KBM-7 (cell line): Measurements from ENCODE around the gene CCDC167.
A peak's percentile ranks its signal among the peaks of the same experiment; 100 is the strongest.
"Not testable (repeated sequence)": the region's sequence is repeated elsewhere in the genome, so short reads cannot be mapped to it uniquely, and the experiment has no call there.

ENCODE experiments used
- DNase-seq: peaks from one replicate; pipeline ENCODE4 v3.0.0-alpha.2; 2015
- in situ Hi-C: fragments of 300-500 bp; cut with MboI; formaldehyde crosslinking; loops from 2 replicates; pipeline ENCODE4 v1.14.3; 2020; ENCODE audit warnings: low sequenced_read_pairs, low pct_unique_long_range_greater_than_20kb, mixed read lengths

The CCDC167 gene

GRCh38 chr6:37513576-37513975 is 13.9 kb upstream of the CCDC167 start:
- in situ Hi-C loops: no loop called here

DNA sequence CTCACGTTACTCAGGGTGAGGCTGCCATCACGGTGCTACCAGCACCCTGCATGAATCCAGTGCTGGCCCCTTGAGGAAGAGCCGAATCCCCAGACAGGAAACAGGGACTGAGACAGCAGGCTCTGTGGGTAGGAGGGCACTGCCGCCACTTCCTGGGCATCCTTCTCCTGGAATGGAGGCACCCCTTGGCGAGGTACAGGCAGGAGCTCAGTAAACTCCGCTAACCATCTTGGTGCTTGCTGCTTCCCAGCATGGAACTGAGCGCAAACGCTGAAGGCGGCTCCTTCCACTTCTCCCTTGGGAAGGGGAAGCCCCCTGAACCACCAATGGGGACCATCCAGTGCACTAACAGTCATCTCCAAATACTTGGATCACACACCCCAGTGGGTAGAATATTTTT is 13.5 kb upstream of the CCDC167 start:
- in situ Hi-C loops: no loop called here

More at GRCh38 chr6:37513576-37513975, 13.9 kb upstream of the CCDC167 start:
- no peak for DNase-seq

GRCh38 chr6:37512400-37513011 is 12.8 kb upstream of the CCDC167 start:
- in situ Hi-C loops: no loop called here
- no peak for DNase-seq

More for the DNA sequence above, 13.5 kb upstream of the CCDC167 start:
- no peak for DNase-seq

- in situ Hi-C loops: no loop called here
- no peak for DNase-seq
These were observed 12.3 kb upstream of the CCDC167 start for GRCh38 chr6:37511910-37512399.

DNA sequence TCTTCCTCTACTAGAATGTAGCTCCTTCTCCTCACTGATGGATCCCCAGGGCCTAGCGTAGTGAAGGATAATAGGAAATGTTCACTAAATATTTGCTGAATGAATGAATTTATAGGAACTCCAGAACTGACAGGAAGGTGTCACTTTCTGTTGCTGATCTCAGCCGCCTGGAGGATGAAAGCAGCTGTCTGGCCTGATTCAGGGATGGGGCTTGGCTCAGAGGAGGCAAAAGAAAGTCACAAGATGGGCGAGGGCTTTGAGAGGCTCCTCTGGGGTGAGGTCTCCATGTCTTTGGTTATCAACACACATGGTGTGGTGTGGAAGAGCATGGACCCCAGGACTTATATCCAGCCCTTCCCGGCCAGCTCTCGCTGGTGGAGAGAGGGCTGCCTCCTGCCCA is 11.5 kb upstream of the CCDC167 start:
- in situ Hi-C loops: no loop called here
- DNase-seq: no peak

GRCh38 chr6:37507690-37508421 is 8.2 kb upstream of the CCDC167 start:
- no peak for DNase-seq
- in situ Hi-C loops: no loop called here

GRCh38 chr6:37507077-37507476 is 7.4 kb upstream of the CCDC167 start:
- DNase-seq: no peak
- in situ Hi-C loops: no loop called here

- no peak for DNase-seq
- in situ Hi-C loops: no loop called here
These were observed 6.8 kb upstream of the CCDC167 start for GRCh38 chr6:37506479-37506878.

DNA sequence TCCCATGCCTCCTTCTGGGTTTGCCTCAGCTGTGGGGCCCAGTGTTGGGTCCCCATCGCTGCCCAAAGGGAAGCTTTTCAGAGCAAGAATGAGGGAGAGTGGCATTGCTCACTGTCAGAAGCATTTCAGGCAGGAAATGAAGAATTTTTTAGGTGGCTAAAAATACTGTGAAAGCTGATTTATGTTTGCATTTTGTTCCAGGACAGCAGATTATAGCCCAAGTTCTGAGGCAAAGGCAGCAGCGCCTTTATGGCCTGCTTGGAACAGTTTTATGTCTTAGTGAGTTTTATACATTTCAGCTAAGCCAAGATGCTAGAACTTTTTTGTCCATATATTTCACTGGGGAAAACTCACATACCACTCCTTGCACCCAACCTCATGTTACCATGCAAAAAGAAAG is 4.3 kb upstream of the CCDC167 start:
- in situ Hi-C loops: no loop called here
- no peak for DNase-seq

- in situ Hi-C loops: no loop called here
- DNase-seq: no peak
These were observed 3.7 kb upstream of the CCDC167 start for GRCh38 chr6:37503309-37503965.

- in situ Hi-C loops: no loop called here
- DNase-seq: no peak
These were observed 3.1 kb upstream of the CCDC167 start for GRCh38 chr6:37502703-37503291.

GRCh38 chr6:37501632-37502491 is 2.2 kb upstream of the CCDC167 start:
- DNase-seq: peak; percentile 45

GRCh38 chr6:37500904-37501303 is 1.2 kb upstream of the CCDC167 start:
- in situ Hi-C loops, DNase-seq: not testable (repeated sequence)

More at GRCh38 chr6:37501632-37502491, 2.2 kb upstream of the CCDC167 start:
- in situ Hi-C loops: no loop called here

DNA sequence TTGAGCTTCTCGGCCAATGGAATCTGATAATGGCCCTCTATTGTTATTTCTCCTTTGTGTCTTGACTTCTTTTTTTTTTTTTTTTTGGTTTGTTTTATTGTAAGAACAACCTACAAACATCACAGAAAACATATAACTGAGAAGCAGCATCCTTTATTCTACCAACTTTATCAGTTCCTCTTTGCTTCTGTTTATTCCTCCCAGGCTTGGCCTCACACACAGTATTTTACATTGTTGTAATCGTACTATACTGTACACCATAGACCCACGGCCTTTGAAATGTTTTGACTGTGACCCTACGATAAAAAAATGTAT is 558 bp upstream of the CCDC167 start:
- DNase-seq: no peak
- in situ Hi-C loops: no loop called here

- DNase-seq: no peak
- in situ Hi-C loops: no loop called here
These were observed 2.5 kb downstream of the CCDC167 start for GRCh38 chr6:37496951-37497885.

DNA sequence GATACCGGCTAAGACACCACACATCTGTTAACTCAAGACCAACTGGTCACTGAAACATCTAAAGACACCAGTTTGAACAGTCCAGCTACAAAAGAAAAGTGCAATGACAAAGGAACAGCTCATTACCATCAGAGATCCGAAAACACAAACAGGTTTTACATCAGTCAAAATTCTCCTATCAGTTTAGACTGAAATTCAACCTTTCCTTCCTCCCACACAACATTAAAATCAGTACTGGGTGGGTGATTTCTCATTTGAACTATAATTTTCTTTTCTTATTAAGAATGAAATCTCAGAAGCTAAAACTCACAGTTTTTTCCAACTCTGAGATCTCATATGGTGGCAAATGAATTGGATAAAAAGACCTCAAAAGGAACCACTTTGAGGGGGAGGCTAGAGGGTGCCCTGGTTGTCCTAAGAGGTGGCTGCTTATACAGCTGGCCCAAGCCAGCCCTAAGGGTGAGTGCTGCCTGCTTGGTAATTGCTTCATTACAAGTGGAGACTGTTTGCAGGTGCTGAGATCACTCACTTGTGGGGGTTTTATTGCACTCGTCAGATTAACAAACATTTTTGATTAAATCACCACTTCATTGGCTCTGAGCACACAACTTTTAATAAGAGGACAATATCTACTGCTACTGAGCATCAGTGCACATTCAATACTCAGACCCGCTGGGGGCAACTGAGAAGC is 4.3 kb downstream of the CCDC167 start:
- DNase-seq: no peak
- in situ Hi-C loops: no loop called here

- in situ Hi-C loops: no loop called here
- no peak for DNase-seq
These were observed 6.1 kb downstream of the CCDC167 start for GRCh38 chr6:37493661-37493995.
